ENCODE measurements around the gene DNAH11. TPM values are rescaled to one million over a fixed set of nuclear protein-coding genes. Genes with fewer than 3 reads are reported as not detected.
A peak's percentile ranks its signal among the peaks of the same experiment; 100 is the strongest.

The DNAH11 gene
- total and polyA plus RNA-seq, 2 of the 8 experiments (the other 6 are each of a cell fraction or from before 2014, with no cell fraction given): 1.8 to 4.9 TPM

GRCh38 chr7:21504021-21504420, 38.8 kb upstream of the DNAH11 start:
- Histone ChIP-seq H4K5ac (ENCODE audit: insufficient read length, low read depth, low read length) (no peak overlapping the region), H3K4me2 (ENCODE audit: insufficient read depth in 1 of 2, low read depth in 2 of 2, low read length in 2 of 2) (no peak overlapping the region), H3K79me1 (ENCODE audit: low read depth, low read length) (no peaks in the 10 kb centered on the region), H3K4me3 (ENCODE audit: extremely low read depth in 1 of 4, insufficient read depth in 2 of 4, low read depth in 3 of 4, low read length in 4 of 4) (no peak overlapping the region), H4K91ac (replicated peaks; ENCODE audit: insufficient read length, low read length) (no peak overlapping the region), H3K36me3 (ENCODE audit: control insufficient read depth in 2 of 4, insufficient read depth in 4 of 4, low read length in 3 of 4) (peaks cover 0 to 7% (median 1%) of the 10 kb centered on the region in 4 experiments; a peak in 4 of 8 replicates), H3K27me3 (replicated peaks in 1 of 4; ENCODE audit: control insufficient read depth in 3 of 4, extremely low read depth in 1 of 4, insufficient read depth in 3 of 4, low read length in 3 of 4) (no peaks in the 10 kb centered on the region), H3K79me2 (ENCODE audit: control insufficient read depth in 1 of 2, insufficient read depth in 2 of 2, low read length in 2 of 2) (peaks cover 0 to 11% of the 10 kb centered on the region in 2 experiments; a peak in 2 of 4 replicates), H2BK12ac (ENCODE audit: low read depth, low read length) (no peak overlapping the region), H2AFZ (ENCODE audit: low read length) (no peak overlapping the region), H3K23ac (ENCODE audit: insufficient read length) (no peak overlapping the region), H3K4me1 (replicated peaks in 1 of 4; ENCODE audit: control insufficient read depth in 3 of 4, insufficient read depth in 4 of 4, low read length in 3 of 4) (peaks cover 0 to 3% (median 0%) of the 10 kb centered on the region in 4 experiments; a peak in 1 of 7 replicates), H2AK5ac (ENCODE audit: low read depth, low read length) (no peak overlapping the region), H4K8ac (ENCODE audit: extremely low read depth, insufficient read depth, low read length) (no peak overlapping the region), H3K4ac (replicated peaks; ENCODE audit: insufficient read length, low read depth, low read length) (no peak overlapping the region), H3K23me2 (ENCODE audit: low read depth, low read length) (no peaks in the 10 kb centered on the region), H2BK15ac (ENCODE audit: low read length) (no peak overlapping the region), H2BK20ac (ENCODE audit: low read length) (no peak overlapping the region), H3K9me3 (ENCODE audit: insufficient read depth in 2 of 2, low read depth in 1 of 2, low read length in 1 of 2) (0 out of 4 replicates have a peak, but pooled peaks cover 0 to 5% of the 10 kb centered on the region in 2 experiments), H4K20me1 (replicated peaks in 1 of 2; ENCODE audit: control insufficient read depth in 1 of 2, insufficient read depth in 2 of 2, low read length in 2 of 2) (no peaks in the 10 kb centered on the region), H3K18ac (ENCODE audit: extremely low read depth, low read length) (no peak overlapping the region), H3K9ac (replicated peaks in 1 of 4; ENCODE audit: extremely low read depth in 1 of 4, low read depth in 3 of 4, low read length in 3 of 4) (no peak overlapping the region), H3K14ac (ENCODE audit: insufficient read length) (no peak overlapping the region), H2BK120ac (replicated peaks; ENCODE audit: low read depth, low read length) (no peak overlapping the region), H3K27ac (ENCODE audit: low read depth, low read length) (no peak overlapping the region), H3K56ac (replicated peaks; ENCODE audit: insufficient read length, low read depth, low read length) (no peak overlapping the region), H2BK5ac (ENCODE audit: low read depth, low read length) (no peak overlapping the region)
- peak; percentile 13 to 29; a peak in 1 of 4 replicates for TF ChIP-seq RAD21 (IDR thresholded peaks at IDR 0.05 in 1 of 2, conservative IDR thresholded peaks at IDR 0.05 in 1 of 2; ENCODE audit: low read depth in 2 of 2, low read length in 2 of 2)
- TF ChIP-seq CBX5 (IDR thresholded peaks at IDR 0.05; ENCODE audit: low read depth, low read length): no peak
- CTCF ChIA-PET (ENCODE audit: partially characterized antibody): interaction anchor here (0.8 to 1.9 kb wide), 11 partner anchors 10 to 852 kb away, joined by 3 to 7 read pairs (median 4); no protein-coding TSS in a partner anchor
- FAIRE-seq: no peak
- POLR2A ChIA-PET (ENCODE audit: partially characterized antibody): no interaction called here
- WGBS, 2 experiments (ENCODE audit: extremely low coverage in 1 of 2, insufficient coverage in 1 of 2, insufficient read length in 1 of 2, insufficient replicate concordance in 2 of 2, low coverage in 1 of 2, low lambda C conversion rate in 2 of 2, missing lambda C conversion rate in 1 of 2): 91% methylated on average over 2 of the region's 2 CpGs; no CpG with 5 or more reads in 1 of the 2 experiments
- DNase-seq (ENCODE audit: low read depth in 1 of 2, low spot score in 2 of 2): no peak
